Mucosa of rectum (tissue), 2 donors: ENCODE data around the gene PDZRN4.
"Not testable (repeated sequence)": the region's sequence is repeated elsewhere in the genome, so short reads cannot be mapped to it uniquely, and the experiment has no call there.

ENCODE experiments used
- H3K27ac ChIP-seq, 2 donors: one replicate each; pipeline ENCODE4 v1.7.0; 2013; ENCODE audit warnings: inconsistent platforms in 2 of 2, low read depth in 2 of 2, low read length in 2 of 2
- H3K27me3 ChIP-seq, 2 donors: one replicate each; pipeline ENCODE4 v1.7.0; 2013; ENCODE audit warnings: low read length in 2 of 2; ENCODE audit not compliant: control insufficient read depth in 2 of 2, insufficient read depth in 2 of 2
- H3K36me3 ChIP-seq, 2 donors: one replicate each; pipeline ENCODE4 v1.7.0; 2013; ENCODE audit warnings: low read length in 2 of 2; ENCODE audit not compliant: control insufficient read depth in 2 of 2, insufficient read depth in 2 of 2
- H3K4me1 ChIP-seq, 2 donors: one replicate each; pipeline ENCODE4 v1.7.0; 2013; ENCODE audit warnings: low read length in 2 of 2, mild to moderate bottlenecking in 1 of 2; ENCODE audit not compliant: control insufficient read depth in 2 of 2, insufficient read depth in 2 of 2
- H3K4me3 ChIP-seq, 2 donors: one replicate each; pipeline ENCODE4 v1.7.0; 2013; ENCODE audit warnings: low read length in 2 of 2
- H3K9ac ChIP-seq, 2 donors: one replicate each; pipeline ENCODE4 v1.7.0; 2013; ENCODE audit warnings: low read length in 2 of 2, low read depth in 1 of 2, mild to moderate bottlenecking in 1 of 2
- H3K9me3 ChIP-seq, 2 donors: one replicate each; pipeline ENCODE4 v1.7.0; 2013; ENCODE audit warnings: low read length in 2 of 2; ENCODE audit not compliant: control insufficient read depth in 2 of 2
- donor health status: healthy.
- donor health status: Normal muscosa, but diverticular disease.

PDZRN4 gene

DNA sequence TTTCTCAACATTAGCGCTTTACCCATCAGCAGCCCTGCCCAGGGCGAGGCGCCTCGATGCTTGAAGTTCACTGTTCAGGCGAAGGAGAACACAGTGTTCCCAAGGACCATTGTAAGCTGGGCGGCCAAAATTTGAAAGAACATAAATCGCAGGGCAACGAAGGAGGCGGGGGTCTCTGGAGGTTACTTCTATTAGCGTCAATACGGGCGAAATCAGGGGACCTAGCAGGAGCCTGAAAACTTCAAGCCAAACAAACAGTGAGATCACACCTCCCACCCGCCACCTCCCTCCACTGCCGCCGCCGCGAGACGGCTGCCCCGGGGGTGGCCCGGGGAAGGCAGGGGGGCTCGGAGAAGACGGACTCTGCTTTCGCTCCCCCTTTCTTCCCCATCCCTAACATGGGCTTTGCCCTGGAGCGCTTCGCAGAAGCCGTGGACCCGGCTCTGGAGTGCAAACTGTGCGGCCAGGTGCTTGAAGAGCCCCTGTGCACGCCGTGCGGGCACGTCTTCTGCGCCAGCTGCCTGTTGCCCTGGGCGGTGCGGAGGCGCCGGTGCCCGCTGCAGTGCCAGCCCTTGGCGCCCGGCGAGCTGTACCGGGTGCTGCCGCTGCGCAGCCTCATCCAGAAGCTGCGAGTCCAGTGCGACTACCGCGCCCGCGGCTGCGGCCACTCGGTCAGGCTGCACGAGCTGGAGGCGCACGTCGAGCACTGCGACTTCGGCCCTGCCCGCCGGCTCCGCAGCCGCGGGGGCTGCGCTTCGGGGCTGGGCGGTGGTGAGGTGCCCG is at the start of gene PDZRN4:
Gene PDZRN4 (plus strand): TSS at position 263 of the 783 bp plus-strand sequence.
- H3K9me3 ChIP-seq: no peaks in the 10 kb centered on the region
- peaks cover 0 to 2% of the 10 kb centered on the region in 2 donors for H3K4me1 ChIP-seq
- H3K4me3 ChIP-seq: peak within 1 kb of the TSS; percentile 3 to 64
- no peaks in the 10 kb centered on the region for H3K36me3 ChIP-seq
- H3K27me3 ChIP-seq: peaks cover 11 to 14% of the 10 kb centered on the region in 2 donors
- peak within 1 kb of the TSS; percentile 5 to 49 for H3K27ac ChIP-seq
- H3K9ac ChIP-seq: no peak within 1 kb of the TSS

DNA sequence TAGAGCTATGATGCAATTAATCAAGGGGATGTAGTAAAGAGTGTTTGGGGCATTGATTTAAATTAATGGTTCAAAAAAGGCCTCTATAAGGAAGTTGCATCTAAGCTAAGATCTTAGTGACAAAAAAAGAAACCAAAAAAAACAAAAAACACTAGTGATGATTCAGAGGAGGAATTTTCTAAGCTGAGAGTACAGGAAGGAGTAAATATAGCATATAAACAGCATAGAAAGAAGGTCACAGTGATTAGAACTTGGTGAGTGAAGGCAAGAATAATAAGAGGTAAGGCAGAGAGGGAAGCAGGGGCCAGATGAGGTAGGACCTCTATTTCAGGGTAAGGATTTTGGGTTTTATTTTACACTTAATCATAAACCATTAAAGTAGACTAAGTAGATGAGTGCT is 48.0 kb upstream of the PDZRN4 start:
- no peak overlapping the region for H3K27ac ChIP-seq
- H3K27me3 ChIP-seq: no peaks in the 10 kb centered on the region
- no peaks in the 10 kb centered on the region for H3K9me3 ChIP-seq
- no peak overlapping the region for H3K4me3 ChIP-seq
- no peaks in the 10 kb centered on the region for H3K4me1 ChIP-seq
- no peaks in the 10 kb centered on the region for H3K36me3 ChIP-seq
- no peak overlapping the region for H3K9ac ChIP-seq

DNA sequence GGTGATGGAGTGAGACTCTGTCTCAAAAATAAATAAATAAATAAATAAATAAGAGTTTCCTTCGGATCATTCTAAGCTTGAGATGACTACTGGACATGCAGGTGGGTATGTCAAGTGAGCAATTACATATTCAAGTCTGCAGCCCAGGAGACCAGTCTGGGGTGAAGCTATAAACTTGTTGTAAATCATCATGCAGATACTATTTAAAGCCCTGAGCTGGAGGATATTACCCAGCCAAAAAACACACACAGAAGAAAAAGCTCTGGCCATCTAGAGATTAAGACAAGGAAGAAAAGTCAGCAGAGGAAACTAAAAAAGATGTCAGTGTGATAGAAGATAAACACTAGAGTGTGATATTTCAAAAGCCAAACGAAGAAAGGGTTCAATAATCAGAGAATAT is 47.0 kb upstream of the PDZRN4 start:
- no peaks in the 10 kb centered on the region for H3K9me3 ChIP-seq
- H3K27ac ChIP-seq: no peak overlapping the region
- no peak overlapping the region for H3K9ac ChIP-seq
- H3K36me3 ChIP-seq: no peaks in the 10 kb centered on the region
- no peaks in the 10 kb centered on the region for H3K27me3 ChIP-seq
- no peaks in the 10 kb centered on the region for H3K4me1 ChIP-seq
- no peak overlapping the region for H3K4me3 ChIP-seq

GRCh38 chr12:41142376-41142775 is 45.7 kb upstream of the PDZRN4 start:
- no peak overlapping the region for H3K9ac ChIP-seq
- H3K27me3 ChIP-seq: no peaks in the 10 kb centered on the region
- H3K9me3 ChIP-seq: no peaks in the 10 kb centered on the region
- H3K4me1 ChIP-seq: no peaks in the 10 kb centered on the region
- H3K27ac ChIP-seq: no peak overlapping the region
- no peak overlapping the region for H3K4me3 ChIP-seq
- no peaks in the 10 kb centered on the region for H3K36me3 ChIP-seq

GRCh38 chr12:41151793-41152192 is 36.3 kb upstream of the PDZRN4 start:
- Histone ChIP-seq H3K4me1 (no peaks in the 10 kb centered on the region), H3K27ac (no peak overlapping the region), H3K4me3 (no peak overlapping the region), H3K36me3 (no peaks in the 10 kb centered on the region), H3K9ac (no peak overlapping the region), H3K27me3 (no peaks in the 10 kb centered on the region), H3K9me3 (no peaks in the 10 kb centered on the region)

DNA sequence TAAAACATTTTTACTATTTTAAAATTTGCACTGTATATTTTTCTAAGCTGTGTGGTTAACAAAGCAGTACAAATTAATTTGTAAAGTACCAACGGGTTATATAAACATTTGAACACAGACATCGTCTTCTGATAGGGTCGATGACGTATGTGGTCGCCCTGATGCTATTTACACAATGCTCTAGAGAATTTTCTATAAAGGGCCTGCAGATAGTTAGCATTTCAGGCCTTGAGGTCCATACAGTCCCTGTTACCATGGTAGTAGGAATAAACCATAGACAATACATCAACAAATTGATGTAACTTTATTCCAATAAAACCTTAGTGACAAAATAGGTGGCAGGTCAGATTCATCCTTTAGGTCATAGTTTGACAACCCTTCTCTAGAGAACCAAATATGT is 25.7 kb upstream of the PDZRN4 start:
- no peak overlapping the region for H3K4me3 ChIP-seq
- no peaks in the 10 kb centered on the region for H3K9me3 ChIP-seq
- no peaks in the 10 kb centered on the region for H3K36me3 ChIP-seq
- H3K9ac ChIP-seq: no peak overlapping the region
- no peak overlapping the region for H3K27ac ChIP-seq
- H3K27me3 ChIP-seq: no peaks in the 10 kb centered on the region
- H3K4me1 ChIP-seq: no peaks in the 10 kb centered on the region

GRCh38 chr12:41167701-41168100 is 20.4 kb upstream of the PDZRN4 start:
- Histone ChIP-seq H3K27ac (no peak overlapping the region), H3K36me3 (no peaks in the 10 kb centered on the region), H3K27me3 (no peaks in the 10 kb centered on the region), H3K4me1 (no peaks in the 10 kb centered on the region), H3K9ac (no peak overlapping the region), H3K9me3 (no peaks in the 10 kb centered on the region), H3K4me3 (no peak overlapping the region)

DNA sequence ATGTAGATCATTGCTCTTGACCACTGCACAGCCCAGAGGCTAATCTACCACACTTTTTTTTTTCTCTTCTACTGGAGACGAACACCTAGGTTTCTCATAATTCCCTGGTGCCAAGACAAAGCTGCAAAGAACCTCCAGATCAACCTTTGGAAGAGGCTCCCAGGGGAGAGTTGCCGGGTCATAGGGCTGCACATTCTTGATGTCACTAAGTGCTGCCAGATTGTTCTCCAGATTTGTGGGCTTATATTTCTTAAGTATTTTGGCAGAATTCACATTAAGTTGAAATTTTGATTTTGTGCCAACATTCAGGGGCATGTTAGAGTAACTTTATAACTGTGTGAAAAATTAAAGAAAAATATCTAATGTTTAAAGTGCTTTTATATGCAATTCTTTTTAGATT is 13.5 kb upstream of the PDZRN4 start:
- Histone ChIP-seq H3K9ac (no peak overlapping the region), H3K36me3 (no peaks in the 10 kb centered on the region), H3K27me3 (no peaks in the 10 kb centered on the region), H3K9me3 (no peaks in the 10 kb centered on the region), H3K4me1 (no peaks in the 10 kb centered on the region), H3K27ac (no peak overlapping the region), H3K4me3 (no peak overlapping the region)

DNA sequence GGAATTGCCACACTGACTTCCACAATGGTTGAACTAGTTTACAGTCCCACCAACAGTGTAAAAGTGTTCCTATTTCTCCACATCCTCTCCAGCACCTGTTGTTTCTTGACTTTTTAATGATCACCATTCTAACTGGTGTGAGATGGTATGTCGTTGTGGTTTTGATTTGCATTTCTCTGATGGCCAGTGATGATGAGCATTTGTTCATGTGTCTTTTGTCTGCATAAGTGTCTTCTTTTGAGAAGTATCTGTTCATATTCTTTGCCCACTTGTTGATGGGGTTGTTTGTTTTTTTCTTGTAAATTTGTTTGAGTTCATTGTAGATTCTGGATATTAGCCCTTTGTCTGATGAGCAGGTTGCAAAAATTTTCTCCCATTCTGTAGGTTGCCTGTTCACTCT is 8.6 kb upstream of the PDZRN4 start:
- not testable (repeated sequence) for H3K27ac ChIP-seq, H3K9ac ChIP-seq, H3K27me3 ChIP-seq, H3K36me3 ChIP-seq, H3K4me3 ChIP-seq, H3K4me1 ChIP-seq, H3K9me3 ChIP-seq

GRCh38 chr12:41184864-41185263 is 3.3 kb upstream of the PDZRN4 start:
- no peak overlapping the region for H3K27ac ChIP-seq
- no peak overlapping the region for H3K9ac ChIP-seq
- H3K9me3 ChIP-seq: no peaks in the 10 kb centered on the region
- H3K4me3 ChIP-seq: no peak overlapping the region
- H3K4me1 ChIP-seq: peaks cover 0 to under 1% of the 10 kb centered on the region in 2 donors
- H3K36me3 ChIP-seq: no peaks in the 10 kb centered on the region
- peaks cover 7 to 10% of the 10 kb centered on the region in 2 donors for H3K27me3 ChIP-seq
